H9 (cell line): ENCODE measurements around the gene AIFM2. TPM values are rescaled to one million over a fixed set of nuclear protein-coding genes. Genes with fewer than 3 reads are reported as not detected.

ENCODE experiments used
- DNase-seq: peaks from one replicate; pipeline ENCODE4 v3.0.0-alpha.2; 2017
- H2AFZ ChIP-seq: one replicate; pipeline ENCODE4 v1.6.1; 2013; ENCODE audit warnings: mild to moderate bottlenecking, low read length, control low read depth, moderate library complexity
- H2AK5ac ChIP-seq: 2 replicates; pipeline ENCODE4 v1.6.1; 2013; ENCODE audit warnings: low read length, control low read depth, mixed read lengths; ENCODE audit not compliant: insufficient read length
- H2BK120ac ChIP-seq: one replicate; pipeline ENCODE4 v1.6.1; 2013; ENCODE audit warnings: low read depth, mild to moderate bottlenecking, low read length, control low read depth, inconsistent platforms; ENCODE audit not compliant: poor library complexity, severe bottlenecking
- H2BK12ac ChIP-seq: 2 replicates; pipeline ENCODE4 v1.6.1; 2013; ENCODE audit warnings: low read length, control low read depth, mixed read lengths, low read depth; ENCODE audit not compliant: insufficient read length
- H2BK15ac ChIP-seq: 2 replicates; pipeline ENCODE4 v1.6.1; 2013; ENCODE audit warnings: low read depth, low read length, control low read depth
- H2BK20ac ChIP-seq: one replicate; pipeline ENCODE4 v1.6.1; 2013; ENCODE audit warnings: low read depth, mild to moderate bottlenecking, low read length, control low read depth, inconsistent platforms; ENCODE audit not compliant: poor library complexity, severe bottlenecking
- H2BK5ac ChIP-seq: 2 replicates; pipeline ENCODE4 v1.6.1; 2013; ENCODE audit warnings: low read length, control low read depth, mixed read lengths; ENCODE audit not compliant: insufficient read length
- H3K14ac ChIP-seq: 2 replicates; pipeline ENCODE4 v1.6.1; 2013; ENCODE audit warnings: low read length, control low read depth; ENCODE audit not compliant: insufficient read depth
- H3K18ac ChIP-seq: 2 replicates; pipeline ENCODE4 v1.6.1; 2013; ENCODE audit warnings: low read depth, mild to moderate bottlenecking, mixed read lengths, low read length, control low read depth; ENCODE audit not compliant: insufficient read length
- H3K23ac ChIP-seq: 2 replicates; pipeline ENCODE4 v1.6.1; 2013; ENCODE audit warnings: low read length, control low read depth, mixed read lengths, low read depth; ENCODE audit not compliant: insufficient read length
- H3K23me2 ChIP-seq: 2 replicates; pipeline ENCODE4 v1.6.1; 2013; ENCODE audit warnings: low read depth, mild to moderate bottlenecking, mixed read lengths, low read length, control low read depth; ENCODE audit not compliant: insufficient read length, poor library complexity, severe bottlenecking
- H3K27ac ChIP-seq: 2 replicates; pipeline ENCODE4 v1.5.1; 2013; ENCODE audit warnings: low read length, control low read depth, mixed read lengths, low read depth; ENCODE audit not compliant: insufficient read length
- H3K27me3 ChIP-seq: 2 replicates; pipeline ENCODE4 v1.6.1; 2013; ENCODE audit warnings: low read length, control low read depth, inconsistent platforms; ENCODE audit not compliant: insufficient read depth
- H3K4ac ChIP-seq: 2 replicates; pipeline ENCODE4 v1.6.1; 2013; ENCODE audit warnings: low read depth, mild to moderate bottlenecking, control low read depth, inconsistent platforms, low read length, moderate library complexity
- H3K4me1 ChIP-seq: 2 replicates; pipeline ENCODE4 v1.6.1; 2013; ENCODE audit warnings: low read length, control low read depth, inconsistent platforms; ENCODE audit not compliant: insufficient read depth
- H3K4me2 ChIP-seq: 2 replicates; pipeline ENCODE4 v1.6.1; 2013; ENCODE audit warnings: low read length, control low read depth, mixed read lengths; ENCODE audit not compliant: insufficient read length, insufficient read depth
- H3K56ac ChIP-seq: 2 replicates; pipeline ENCODE4 v1.6.1; 2013; ENCODE audit warnings: low read depth, mild to moderate bottlenecking, mixed read lengths, low read length, control low read depth; ENCODE audit not compliant: insufficient read length
- H3K79me1 ChIP-seq: 2 replicates; pipeline ENCODE4 v1.6.1; 2013; ENCODE audit warnings: low read depth, mild to moderate bottlenecking, moderate library complexity, low read length, control low read depth, inconsistent platforms; ENCODE audit not compliant: insufficient read depth, poor library complexity, severe bottlenecking
- H3K79me2 ChIP-seq: 2 replicates; pipeline ENCODE4 v1.6.1; 2013; ENCODE audit warnings: low read length, control low read depth, inconsistent platforms; ENCODE audit not compliant: insufficient read depth
- H3K9ac ChIP-seq: 2 replicates; pipeline ENCODE4 v1.6.1; 2013; ENCODE audit warnings: low read length, control low read depth, mixed read lengths; ENCODE audit not compliant: insufficient read length; ENCODE audit errors: extremely low read depth
- H3K9me3 ChIP-seq: one replicate; pipeline ENCODE4 v1.6.1; 2013; ENCODE audit warnings: low read depth, low read length, inconsistent platforms; ENCODE audit not compliant: control insufficient read depth
- H3T11ph ChIP-seq: one replicate; pipeline ENCODE4 v1.6.1; 2013; ENCODE audit warnings: mild to moderate bottlenecking, low read length, control low read depth, inconsistent platforms
- H4K20me1 ChIP-seq: one replicate; pipeline ENCODE4 v1.6.1; 2013; ENCODE audit not compliant: control insufficient read depth, insufficient read length, insufficient read depth
- H4K5ac ChIP-seq: 2 replicates; pipeline ENCODE4 v1.6.1; 2013; ENCODE audit warnings: low read depth, mild to moderate bottlenecking, mixed read lengths, low read length, control low read depth; ENCODE audit not compliant: insufficient read length
- H4K8ac ChIP-seq: replicated peaks from 2 replicates; pipeline ENCODE4 v1.6.1; 2013; ENCODE audit warnings: low read length, control low read depth, mixed read lengths, low read depth; ENCODE audit not compliant: insufficient read length
- H4K91ac ChIP-seq: 2 replicates; pipeline ENCODE4 v1.6.1; 2013; ENCODE audit warnings: low read depth, mild to moderate bottlenecking, moderate library complexity, mixed read lengths, low read length, control low read depth; ENCODE audit not compliant: insufficient read length
- H3K27ac Mint-ChIP-seq, 3 experiments: 2 replicates in 2 of 3; 3 replicates in 1 of 3; pipeline ENCODE4 v1.8.0; 2020 to 2021; ENCODE audit warnings: mixed read lengths in 3 of 3, mild to moderate bottlenecking in 1 of 3, moderate library complexity in 1 of 3
- H3K27me3 Mint-ChIP-seq: 2 replicates; pipeline ENCODE4 v1.8.0; 2021; ENCODE audit warnings: low read depth, mild to moderate bottlenecking, moderate library complexity, mixed read lengths
- H3K36me3 Mint-ChIP-seq, 3 experiments: 2 replicates in 2 of 3; 3 replicates in 1 of 3; pipeline ENCODE4 v1.8.0; 2020 to 2021; ENCODE audit warnings: low read depth in 3 of 3, mixed read lengths in 3 of 3; ENCODE audit not compliant: insufficient read depth in 1 of 3
- H3K4me1 Mint-ChIP-seq, 2 experiments: 2 replicates each; pipeline ENCODE4 v1.8.0; 2020; ENCODE audit warnings: mixed read lengths in 2 of 2
- H3K4me3 Mint-ChIP-seq, 2 experiments: 2 replicates in 1 of 2; 3 replicates in 1 of 2; pipeline ENCODE4 v1.8.0; 2020 to 2021; ENCODE audit warnings: mild to moderate bottlenecking in 2 of 2, mixed read lengths in 2 of 2, moderate library complexity in 1 of 2
- H3K9me3 Mint-ChIP-seq, 2 experiments: 2 replicates in 1 of 2; 3 replicates in 1 of 2; pipeline ENCODE4 v1.8.0; 2020; ENCODE audit warnings: mild to moderate bottlenecking in 2 of 2, mixed read lengths in 2 of 2, moderate library complexity in 1 of 2
- CTCF ChIP-seq: fragments of 200-600 bp; sonication (generic); conservative IDR thresholded peaks from 3 replicates; pipeline ENCODE4 v1.8.0; 2021; ENCODE audit warnings: antibody characterized with exemption, mild to moderate bottlenecking
- WGBS: extraction: QIAGEN DNeasy Blood & Tissue Kit; methylation state at CpG from one replicate; pipeline ENCODE4 v1.1.7; 2013; ENCODE audit warnings: missing lambda C conversion rate, low lambda C conversion rate, mixed read lengths; ENCODE audit not compliant: insufficient read length; ENCODE audit errors: extremely low coverage; 5-methylcytosine and 5-hydroxymethylcytosine counted together
- total RNA-seq: library from RNA; stranded (reverse); gene quantifications from 2 replicates; pipeline ENCODE4 v1.2.1, GENCODE V29; 2021

AIFM2 gene
- total RNA-seq, 1 experiment from 2014 or later, result 5.3 TPM

- peaks cover 3 to 8% (median 6%) of the 10 kb centered on the region in 3 experiments for H3K36me3 Mint-ChIP-seq
- no peaks in the 10 kb centered on the region for H3K27me3 ChIP-seq
- no peak overlapping the region for H4K8ac ChIP-seq
- no peak overlapping the region for H3K27ac ChIP-seq
- no peak overlapping the region for H2BK120ac ChIP-seq
- WGBS, result no CpG with 5 or more reads among the region's 28 CpGs
- no peaks in the 10 kb centered on the region for H3K27me3 Mint-ChIP-seq
- H3K79me1 ChIP-seq, result no peaks in the 10 kb centered on the region
- H3K23me2 ChIP-seq, result peaks cover 14% of the 10 kb centered on the region
- H2BK5ac ChIP-seq, result no peak overlapping the region
- H3K27ac Mint-ChIP-seq, result no peak overlapping the region
- no peaks in the 10 kb centered on the region for H3K79me2 ChIP-seq
- no peak overlapping the region for H3T11ph ChIP-seq
- H2AFZ ChIP-seq, result no peak overlapping the region
- peaks cover 11 to 13% of the 10 kb centered on the region in 2 experiments for H3K4me1 Mint-ChIP-seq
- H2BK12ac ChIP-seq, result no peak overlapping the region
- peak overlapping the region; percentile 76 to 88 for H3K4me3 Mint-ChIP-seq
- H3K4ac ChIP-seq, result no peak overlapping the region
- no peak overlapping the region for H3K23ac ChIP-seq
- no peak overlapping the region for H3K18ac ChIP-seq
- no peak overlapping the region for H2AK5ac ChIP-seq
- no peak overlapping the region for H4K5ac ChIP-seq
- H3K9ac ChIP-seq, result no peak overlapping the region
- H2BK15ac ChIP-seq, result no peak overlapping the region
- no peaks in the 10 kb centered on the region for H4K20me1 ChIP-seq
- H3K9me3 ChIP-seq, result no peaks in the 10 kb centered on the region
- H3K4me1 ChIP-seq, result 0 out of 2 replicates have a peak, but pooled peaks cover 3% of the 10 kb centered on the region
- no peak overlapping the region for H3K56ac ChIP-seq
- DNase-seq, result no peak
- no peaks in the 10 kb centered on the region for H3K9me3 Mint-ChIP-seq
- no peak overlapping the region for H4K91ac ChIP-seq
- no peak overlapping the region for H3K14ac ChIP-seq
- TF ChIP-seq CTCF, result no peak
- H2BK20ac ChIP-seq, result no peak overlapping the region
- peak overlapping the region; percentile 47 for H3K4me2 ChIP-seq
Measured at GRCh38 chr10:70145166-70145665, 12.6 kb upstream of the AIFM2 start.
